Measurements from ENCODE around the gene CTSW. TPM values are rescaled to one million over a fixed set of nuclear protein-coding genes. Genes with fewer than 3 reads are reported as not detected.
A peak's percentile ranks its signal among the peaks of the same experiment; 100 is the strongest.

Gene CTSW
- total RNA-seq, 1 experiment from 2014 or later, result not detected

DNA sequence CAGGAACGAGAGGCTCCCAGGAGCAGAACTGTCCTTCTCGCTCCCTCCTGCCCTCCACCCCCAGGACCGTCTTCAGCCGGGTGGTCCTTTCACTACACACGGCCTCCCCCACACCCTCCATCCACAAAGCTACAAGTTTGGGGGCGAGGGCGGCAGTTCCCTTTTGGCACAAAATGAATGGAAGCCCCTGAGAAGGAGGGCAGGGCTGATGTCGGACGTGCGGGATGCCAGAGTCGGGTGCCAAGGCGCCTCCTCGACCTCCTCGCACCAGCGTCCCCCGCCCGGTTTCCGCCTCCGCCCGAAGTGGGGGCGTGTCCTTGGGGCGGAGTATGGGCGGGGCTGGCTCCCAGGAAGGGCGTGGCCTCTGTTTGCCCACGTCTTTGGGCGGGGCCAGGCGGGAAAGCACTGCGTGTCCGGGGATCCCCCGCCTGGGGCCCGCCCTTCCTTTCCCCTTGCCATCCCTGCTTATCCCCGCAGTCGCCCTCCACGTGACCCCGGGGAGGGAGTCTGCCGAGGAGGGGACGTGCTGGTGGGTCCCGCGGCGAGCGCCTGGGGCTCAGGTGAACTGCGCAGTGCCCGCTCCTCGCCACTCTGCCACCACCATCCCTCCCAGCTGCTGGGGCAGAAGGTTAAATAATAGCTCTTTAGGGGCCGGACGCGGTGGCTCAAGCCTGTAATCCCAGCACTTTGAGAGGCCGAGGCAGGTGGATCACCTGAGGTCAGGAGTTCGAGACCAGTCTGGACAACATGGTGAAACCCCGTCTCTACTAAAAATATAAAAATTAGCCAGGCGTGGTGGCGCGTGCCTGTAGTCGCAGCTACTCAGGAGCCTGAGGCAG, 6.1 kb upstream of the CTSW start (continued):
- TF ChIP-seq PRRX2 (CRISPR knock-in tag; IDR thresholded peaks at IDR 0.05) (no peak), TEAD4 (CRISPR knock-in tag; IDR thresholded peaks at IDR 0.05) (no peak), HMGA2 (CRISPR knock-in tag; IDR thresholded peaks at IDR 0.05) (no peak), FOXJ3 (CRISPR knock-in tag; IDR thresholded peaks at IDR 0.05; ENCODE audit: borderline replicate concordance) (no peak), GTF2I (CRISPR knock-in tag; conservative IDR thresholded peaks at IDR 0.05) (peak; percentile 80), TCF7 (CRISPR knock-in tag; IDR thresholded peaks at IDR 0.05; ENCODE audit: low read depth) (no peak), NR2C2 (CRISPR knock-in tag; IDR thresholded peaks at IDR 0.05) (no peak), ESRRA (CRISPR knock-in tag; IDR thresholded peaks at IDR 0.05; ENCODE audit: borderline replicate concordance) (no peak), TP53 (CRISPR knock-in tag; IDR thresholded peaks at IDR 0.05) (no peak), ZNF232 (CRISPR knock-in tag; IDR thresholded peaks at IDR 0.05) (no peak), NFYB (CRISPR knock-in tag; conservative IDR thresholded peaks at IDR 0.05; ENCODE audit: low read depth) (no peak), CBFB (CRISPR knock-in tag; IDR thresholded peaks at IDR 0.05; ENCODE audit: low read depth) (no peak), RELA (CRISPR knock-in tag; IDR thresholded peaks at IDR 0.05; ENCODE audit: borderline replicate concordance) (no peak), ZNF263 (CRISPR knock-in tag; IDR thresholded peaks at IDR 0.05; ENCODE audit: low read depth) (no peak), GRHL2 (CRISPR knock-in tag; IDR thresholded peaks at IDR 0.05; ENCODE audit: insufficient replicate concordance, severe bottlenecking) (no peak), TEAD1 (CRISPR knock-in tag; IDR thresholded peaks at IDR 0.05) (no peak), NR3C1 (CRISPR knock-in tag; conservative IDR thresholded peaks at IDR 0.05; ENCODE audit: low read depth) (no peak), FOXK1 (CRISPR knock-in tag; IDR thresholded peaks at IDR 0.05) (peak; percentile 42; the same call in 1 of the 2 replicates), ZNF138 (CRISPR knock-in tag; conservative IDR thresholded peaks at IDR 0.05) (no peak), ZNF396 (CRISPR knock-in tag; IDR thresholded peaks at IDR 0.05; ENCODE audit: borderline replicate concordance) (no peak)
- TF ChIP-seq, protein P1, sequence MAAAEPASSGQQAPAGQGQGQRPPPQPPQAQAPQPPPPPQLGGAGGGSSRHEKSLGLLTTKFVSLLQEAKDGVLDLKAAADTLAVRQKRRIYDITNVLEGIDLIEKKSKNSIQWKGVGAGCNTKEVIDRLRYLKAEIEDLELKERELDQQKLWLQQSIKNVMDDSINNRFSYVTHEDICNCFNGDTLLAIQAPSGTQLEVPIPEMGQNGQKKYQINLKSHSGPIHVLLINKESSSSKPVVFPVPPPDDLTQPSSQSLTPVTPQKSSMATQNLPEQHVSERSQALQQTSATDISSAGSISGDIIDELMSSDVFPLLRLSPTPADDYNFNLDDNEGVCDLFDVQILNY (CRISPR knock-in tag; IDR thresholded peaks at IDR 0.05), result no peak
- TF ChIP-seq, protein P2, sequence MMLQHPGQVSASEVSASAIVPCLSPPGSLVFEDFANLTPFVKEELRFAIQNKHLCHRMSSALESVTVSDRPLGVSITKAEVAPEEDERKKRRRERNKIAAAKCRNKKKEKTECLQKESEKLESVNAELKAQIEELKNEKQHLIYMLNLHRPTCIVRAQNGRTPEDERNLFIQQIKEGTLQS (CRISPR knock-in tag; conservative IDR thresholded peaks at IDR 0.05), result no peak
- TF ChIP-seq, protein P3, sequence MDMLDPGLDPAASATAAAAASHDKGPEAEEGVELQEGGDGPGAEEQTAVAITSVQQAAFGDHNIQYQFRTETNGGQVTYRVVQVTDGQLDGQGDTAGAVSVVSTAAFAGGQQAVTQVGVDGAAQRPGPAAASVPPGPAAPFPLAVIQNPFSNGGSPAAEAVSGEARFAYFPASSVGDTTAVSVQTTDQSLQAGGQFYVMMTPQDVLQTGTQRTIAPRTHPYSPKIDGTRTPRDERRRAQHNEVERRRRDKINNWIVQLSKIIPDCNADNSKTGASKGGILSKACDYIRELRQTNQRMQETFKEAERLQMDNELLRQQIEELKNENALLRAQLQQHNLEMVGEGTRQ (CRISPR knock-in tag; IDR thresholded peaks at IDR 0.05), result peak; percentile 96
- TF ChIP-seq, protein P4, sequence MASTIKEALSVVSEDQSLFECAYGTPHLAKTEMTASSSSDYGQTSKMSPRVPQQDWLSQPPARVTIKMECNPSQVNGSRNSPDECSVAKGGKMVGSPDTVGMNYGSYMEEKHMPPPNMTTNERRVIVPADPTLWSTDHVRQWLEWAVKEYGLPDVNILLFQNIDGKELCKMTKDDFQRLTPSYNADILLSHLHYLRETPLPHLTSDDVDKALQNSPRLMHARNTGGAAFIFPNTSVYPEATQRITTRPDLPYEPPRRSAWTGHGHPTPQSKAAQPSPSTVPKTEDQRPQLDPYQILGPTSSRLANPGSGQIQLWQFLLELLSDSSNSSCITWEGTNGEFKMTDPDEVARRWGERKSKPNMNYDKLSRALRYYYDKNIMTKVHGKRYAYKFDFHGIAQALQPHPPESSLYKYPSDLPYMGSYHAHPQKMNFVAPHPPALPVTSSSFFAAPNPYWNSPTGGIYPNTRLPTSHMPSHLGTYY (CRISPR knock-in tag; IDR thresholded peaks at IDR 0.05), result no peak
- TF ChIP-seq, protein P5, sequence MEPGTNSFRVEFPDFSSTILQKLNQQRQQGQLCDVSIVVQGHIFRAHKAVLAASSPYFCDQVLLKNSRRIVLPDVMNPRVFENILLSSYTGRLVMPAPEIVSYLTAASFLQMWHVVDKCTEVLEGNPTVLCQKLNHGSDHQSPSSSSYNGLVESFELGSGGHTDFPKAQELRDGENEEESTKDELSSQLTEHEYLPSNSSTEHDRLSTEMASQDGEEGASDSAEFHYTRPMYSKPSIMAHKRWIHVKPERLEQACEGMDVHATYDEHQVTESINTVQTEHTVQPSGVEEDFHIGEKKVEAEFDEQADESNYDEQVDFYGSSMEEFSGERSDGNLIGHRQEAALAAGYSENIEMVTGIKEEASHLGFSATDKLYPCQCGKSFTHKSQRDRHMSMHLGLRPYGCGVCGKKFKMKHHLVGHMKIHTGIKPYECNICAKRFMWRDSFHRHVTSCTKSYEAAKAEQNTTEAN (CRISPR knock-in tag; IDR thresholded peaks at IDR 0.05), result no peak
- TF ChIP-seq, protein P6, sequence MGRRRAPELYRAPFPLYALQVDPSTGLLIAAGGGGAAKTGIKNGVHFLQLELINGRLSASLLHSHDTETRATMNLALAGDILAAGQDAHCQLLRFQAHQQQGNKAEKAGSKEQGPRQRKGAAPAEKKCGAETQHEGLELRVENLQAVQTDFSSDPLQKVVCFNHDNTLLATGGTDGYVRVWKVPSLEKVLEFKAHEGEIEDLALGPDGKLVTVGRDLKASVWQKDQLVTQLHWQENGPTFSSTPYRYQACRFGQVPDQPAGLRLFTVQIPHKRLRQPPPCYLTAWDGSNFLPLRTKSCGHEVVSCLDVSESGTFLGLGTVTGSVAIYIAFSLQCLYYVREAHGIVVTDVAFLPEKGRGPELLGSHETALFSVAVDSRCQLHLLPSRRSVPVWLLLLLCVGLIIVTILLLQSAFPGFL (CRISPR knock-in tag; IDR thresholded peaks at IDR 0.05; ENCODE audit: borderline replicate concordance), result no peak
- TF ChIP-seq, protein P7, sequence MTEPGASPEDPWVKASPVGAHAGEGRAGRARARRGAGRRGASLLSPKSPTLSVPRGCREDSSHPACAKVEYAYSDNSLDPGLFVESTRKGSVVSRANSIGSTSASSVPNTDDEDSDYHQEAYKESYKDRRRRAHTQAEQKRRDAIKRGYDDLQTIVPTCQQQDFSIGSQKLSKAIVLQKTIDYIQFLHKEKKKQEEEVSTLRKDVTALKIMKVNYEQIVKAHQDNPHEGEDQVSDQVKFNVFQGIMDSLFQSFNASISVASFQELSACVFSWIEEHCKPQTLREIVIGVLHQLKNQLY (CRISPR knock-in tag; IDR thresholded peaks at IDR 0.05), result no peak
- TF ChIP-seq, protein P8, sequence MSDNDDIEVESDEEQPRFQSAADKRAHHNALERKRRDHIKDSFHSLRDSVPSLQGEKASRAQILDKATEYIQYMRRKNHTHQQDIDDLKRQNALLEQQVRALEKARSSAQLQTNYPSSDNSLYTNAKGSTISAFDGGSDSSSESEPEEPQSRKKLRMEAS (CRISPR knock-in tag; IDR thresholded peaks at IDR 0.05), result peak; percentile 70
- TF ChIP-seq, protein P9, sequence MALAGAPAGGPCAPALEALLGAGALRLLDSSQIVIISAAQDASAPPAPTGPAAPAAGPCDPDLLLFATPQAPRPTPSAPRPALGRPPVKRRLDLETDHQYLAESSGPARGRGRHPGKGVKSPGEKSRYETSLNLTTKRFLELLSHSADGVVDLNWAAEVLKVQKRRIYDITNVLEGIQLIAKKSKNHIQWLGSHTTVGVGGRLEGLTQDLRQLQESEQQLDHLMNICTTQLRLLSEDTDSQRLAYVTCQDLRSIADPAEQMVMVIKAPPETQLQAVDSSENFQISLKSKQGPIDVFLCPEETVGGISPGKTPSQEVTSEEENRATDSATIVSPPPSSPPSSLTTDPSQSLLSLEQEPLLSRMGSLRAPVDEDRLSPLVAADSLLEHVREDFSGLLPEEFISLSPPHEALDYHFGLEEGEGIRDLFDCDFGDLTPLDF (CRISPR knock-in tag; IDR thresholded peaks at IDR 0.05), result no peak
- TF ChIP-seq, protein P10, sequence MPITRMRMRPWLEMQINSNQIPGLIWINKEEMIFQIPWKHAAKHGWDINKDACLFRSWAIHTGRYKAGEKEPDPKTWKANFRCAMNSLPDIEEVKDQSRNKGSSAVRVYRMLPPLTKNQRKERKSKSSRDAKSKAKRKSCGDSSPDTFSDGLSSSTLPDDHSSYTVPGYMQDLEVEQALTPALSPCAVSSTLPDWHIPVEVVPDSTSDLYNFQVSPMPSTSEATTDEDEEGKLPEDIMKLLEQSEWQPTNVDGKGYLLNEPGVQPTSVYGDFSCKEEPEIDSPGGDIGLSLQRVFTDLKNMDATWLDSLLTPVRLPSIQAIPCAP (CRISPR knock-in tag; IDR thresholded peaks at IDR 0.05), result no peak; the same call in 1 of the 2 replicates
